Posterior cingulate gyrus (tissue), 11 donors: ENCODE results near the gene SERAC1.

Source experiments
- DNase-seq, 10 donors: peaks; one replicate each; pipeline versions ENCODE4 v3.0.0 to v3.0.0-alpha.2; 2020 to 2021; ENCODE audit warnings: mixed read lengths in 3 of 10
- intact Hi-C: fragments of 100-400 bp; cut with DNase I; formaldehyde crosslinking; loops from one replicate; pipeline ENCODE4 v1.15.1; 2023

The SERAC1 gene

GRCh38 chr6:158083455-158084325, 84.4 kb downstream of the SERAC1 start:
- intact Hi-C loops, result no loop called here
- peak in 1 of 10 donors; percentile 39 for DNase-seq

GRCh38 chr6:158081657-158081935, 86.5 kb downstream of the SERAC1 start:
- intact Hi-C loops, result no loop called here
- DNase-seq, result peak in 1 of 10 donors; percentile 15

GRCh38 chr6:158080849-158081656, 87.0 kb downstream of the SERAC1 start:
- DNase-seq, result peak in 1 of 10 donors; percentile 30
- intact Hi-C loops, result no loop called here

GRCh38 chr6:158078320-158078719, 89.7 kb downstream of the SERAC1 start:
- intact Hi-C loops, result no loop called here
- DNase-seq, result no peak

GRCh38 chr6:158077676-158078075, 90.4 kb downstream of the SERAC1 start:
- intact Hi-C loops, result no loop called here
- DNase-seq, result peak in 1 of 10 donors; percentile 20

GRCh38 chr6:158076548-158076947, 91.5 kb downstream of the SERAC1 start:
- intact Hi-C loops, result no loop called here
- no peak for DNase-seq

GRCh38 chr6:158073776-158074175, 94.3 kb downstream of the SERAC1 start:
- intact Hi-C loops, result loop anchor here (5.0 kb wide), 4 partner anchors 36 to 751 kb away; partner anchors contain the start of genes SYNJ2 and TMEM242
- no peak for DNase-seq

- intact Hi-C loops, result loop anchor here (5.0 kb wide), 4 partner anchors 35 to 750 kb away; partner anchors contain the start of genes SYNJ2 and TMEM242
- peak in 9 of 10 donors; percentile 64 to 97 (median 80) for DNase-seq
Measured at GRCh38 chr6:158072083-158072721, 95.9 kb downstream of the SERAC1 start.

- peak in 1 of 10 donors; percentile 66 for DNase-seq
- intact Hi-C loops, result loop anchor here (5.0 kb wide), 4 partner anchors 34 to 749 kb away; partner anchors contain the start of genes SYNJ2 and TMEM242
Measured at GRCh38 chr6:158071121-158072082, 96.7 kb downstream of the SERAC1 start.

GRCh38 chr6:158070513-158070912, 97.5 kb downstream of the SERAC1 start:
- intact Hi-C loops, result loop anchor here (5.0 kb wide), 4 partner anchors 33 to 748 kb away; partner anchors contain the start of genes SYNJ2 and TMEM242
- DNase-seq, result peak in 1 of 10 donors; percentile 75

GRCh38 chr6:158069800-158070195, 98.3 kb downstream of the SERAC1 start:
- intact Hi-C loops, result loop anchor here (5.0 kb wide), 4 partner anchors 32 to 747 kb away; partner anchors contain the start of genes SYNJ2 and TMEM242

GRCh38 chr6:158068893-158069799, 98.9 kb downstream of the SERAC1 start:
- intact Hi-C loops, result no loop called here
- peak in 2 of 10 donors; percentile 7 to 18 for DNase-seq

More at GRCh38 chr6:158069800-158070195, 98.3 kb downstream of the SERAC1 start:
- no peak for DNase-seq

- intact Hi-C loops, result no loop called here
- DNase-seq, result peak in 2 of 10 donors; percentile 66 to 73
Measured at GRCh38 chr6:158068156-158068892, 99.7 kb downstream of the SERAC1 start.

- intact Hi-C loops, result no loop called here
- peak in 2 of 10 donors; percentile 29 to 49 for DNase-seq
Measured at GRCh38 chr6:158067436-158068015, 100.5 kb downstream of the SERAC1 start.

- intact Hi-C loops, result no loop called here
- DNase-seq, result peak in 2 of 10 donors; percentile 40 to 76
Measured at GRCh38 chr6:158066136-158066781, 101.8 kb downstream of the SERAC1 start.

- DNase-seq, result peak in 2 of 10 donors; percentile 54 to 62
- intact Hi-C loops, result no loop called here
Measured at GRCh38 chr6:158064725-158065251, 103.3 kb downstream of the SERAC1 start.
